Ectodermal cell (in vitro differentiated cells): ENCODE measurements around the gene ANKRD36.
"Not testable (repeated sequence)": the region's sequence is repeated elsewhere in the genome, so short reads cannot be mapped to it uniquely, and the experiment has no call there.

Source experiments
- H3K27ac ChIP-seq: 2 replicates; pipeline ENCODE4 v1.7.0; 2013; ENCODE audit warnings: mild to moderate bottlenecking, low read depth, low read length; ENCODE audit not compliant: insufficient read depth, poor library complexity, severe bottlenecking
- H3K27me3 ChIP-seq: 2 replicates; pipeline ENCODE4 v1.7.0; 2013; ENCODE audit warnings: mild to moderate bottlenecking, low read length; ENCODE audit not compliant: insufficient read depth, control insufficient read depth, poor library complexity, severe bottlenecking
- H3K36me3 ChIP-seq: one replicate; pipeline ENCODE4 v1.7.0; 2013; ENCODE audit warnings: low read length; ENCODE audit not compliant: control insufficient read depth, insufficient read depth
- H3K4me1 ChIP-seq: one replicate; pipeline ENCODE4 v1.7.0; 2013; ENCODE audit warnings: low read length; ENCODE audit not compliant: control insufficient read depth, insufficient read depth
- H3K4me3 ChIP-seq: 2 replicates; pipeline ENCODE4 v1.7.0; 2013; ENCODE audit warnings: low read depth, low read length, control low read depth; ENCODE audit not compliant: insufficient read depth
- H3K9me3 ChIP-seq: 2 replicates; pipeline ENCODE4 v1.7.0; 2013; ENCODE audit warnings: mild to moderate bottlenecking, low read length, moderate library complexity; ENCODE audit not compliant: control insufficient read depth
- WGBS, 2 experiments: methylation state at CpG; one replicate each; pipeline ENCODE4 v1.1.7; 2013; ENCODE audit warnings: missing lambda C conversion rate in 2 of 2; 5-methylcytosine and 5-hydroxymethylcytosine counted together

Gene ANKRD36

DNA sequence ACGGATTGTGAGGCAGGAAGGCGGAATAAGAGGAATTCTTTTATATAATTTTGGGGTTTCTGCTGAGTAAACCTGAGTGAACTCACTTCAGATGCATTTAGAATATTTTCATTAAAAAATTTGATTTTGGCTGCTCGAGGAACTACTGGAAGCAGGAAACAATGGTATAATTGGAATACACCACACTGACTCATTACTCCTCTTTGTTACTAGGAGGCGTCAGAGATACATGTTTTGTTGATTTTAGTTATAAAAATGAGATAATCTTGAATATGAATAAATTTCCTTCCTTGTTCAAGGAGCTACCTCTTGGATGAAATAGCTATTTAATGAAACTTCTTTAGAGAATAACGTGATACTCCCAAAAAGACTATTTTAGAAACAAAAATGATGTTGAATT is 97.4 kb downstream of the ANKRD36 start:
- H3K4me3 ChIP-seq: no peak overlapping the region
- no peaks in the 10 kb centered on the region for H3K4me1 ChIP-seq
- H3K9me3 ChIP-seq: no peaks in the 10 kb centered on the region
- no peaks in the 10 kb centered on the region for H3K36me3 ChIP-seq
- H3K27ac ChIP-seq: no peak overlapping the region
- H3K27me3 ChIP-seq: no peaks in the 10 kb centered on the region
- WGBS, 2 experiments: 94 to 96% methylated on average over 4 to 5 of the region's 5 CpGs

DNA sequence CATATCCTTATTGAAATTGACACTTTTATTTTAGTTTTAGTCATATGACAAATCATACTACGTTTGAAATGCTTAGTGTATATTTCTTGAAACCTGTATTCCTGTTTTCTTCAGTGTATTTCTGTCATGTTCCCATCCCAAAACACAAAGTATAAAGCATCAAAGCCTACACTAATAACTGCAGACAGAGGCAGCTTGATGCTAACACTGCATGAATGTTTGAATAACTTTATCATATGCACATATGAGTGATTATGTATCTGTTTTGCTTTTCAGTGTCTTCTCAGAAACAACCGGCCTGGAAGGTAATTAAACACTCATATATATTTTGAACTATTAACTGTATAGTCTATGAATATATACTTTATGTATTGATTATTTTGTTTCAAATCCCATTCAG is 102.1 kb downstream of the ANKRD36 start:
- no CpG with 5 or more reads among the region's 2 CpGs for whole genome bisulfite sequencing, 2 experiments
- H3K4me1 ChIP-seq, H3K4me3 ChIP-seq, H3K27ac ChIP-seq, H3K9me3 ChIP-seq, H3K36me3 ChIP-seq, H3K27me3 ChIP-seq: not testable (repeated sequence)

DNA sequence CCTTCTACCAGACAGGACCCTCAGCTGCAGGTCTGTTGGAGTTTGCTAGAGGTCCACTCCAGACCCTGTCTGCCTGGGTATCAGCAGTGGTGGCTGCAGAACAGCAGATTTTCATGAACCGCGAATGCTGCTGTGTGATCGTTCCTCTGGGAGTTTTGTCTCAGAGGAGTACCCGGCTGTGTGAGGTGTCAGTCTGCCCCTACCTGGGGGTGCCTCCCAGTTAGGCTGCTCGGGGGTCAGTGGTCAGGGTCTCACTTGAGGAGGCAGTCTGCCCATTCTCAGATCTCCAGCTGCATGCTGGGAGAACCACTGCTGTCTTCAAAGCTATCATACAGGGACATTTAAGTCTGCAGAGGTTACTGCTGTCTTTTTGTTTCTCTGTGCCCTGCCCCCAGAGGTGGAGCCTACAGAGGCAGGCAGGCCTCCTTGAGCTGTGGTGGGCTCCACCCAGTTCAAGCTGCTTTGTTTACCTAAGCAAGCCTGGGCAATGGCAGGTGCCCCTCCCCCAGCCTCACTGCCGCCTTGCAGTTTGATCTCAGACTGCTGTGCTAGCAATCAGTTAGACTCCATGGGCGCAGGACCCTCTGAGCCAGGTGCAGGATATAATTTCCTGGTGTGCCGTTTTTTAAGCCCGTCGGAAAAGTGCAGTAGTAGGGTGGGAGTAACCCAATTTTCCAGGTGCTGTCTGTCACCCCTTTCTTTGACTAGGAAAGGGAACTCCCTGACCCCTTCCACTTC is 118.1 kb downstream of the ANKRD36 start:
- not testable (repeated sequence) for H3K9me3 ChIP-seq, H3K36me3 ChIP-seq, H3K27me3 ChIP-seq, H3K4me3 ChIP-seq, H3K27ac ChIP-seq, H3K4me1 ChIP-seq
- 95 to 97% methylated on average over 10 of the region's 10 CpGs for whole genome bisulfite sequencing, 2 experiments

DNA sequence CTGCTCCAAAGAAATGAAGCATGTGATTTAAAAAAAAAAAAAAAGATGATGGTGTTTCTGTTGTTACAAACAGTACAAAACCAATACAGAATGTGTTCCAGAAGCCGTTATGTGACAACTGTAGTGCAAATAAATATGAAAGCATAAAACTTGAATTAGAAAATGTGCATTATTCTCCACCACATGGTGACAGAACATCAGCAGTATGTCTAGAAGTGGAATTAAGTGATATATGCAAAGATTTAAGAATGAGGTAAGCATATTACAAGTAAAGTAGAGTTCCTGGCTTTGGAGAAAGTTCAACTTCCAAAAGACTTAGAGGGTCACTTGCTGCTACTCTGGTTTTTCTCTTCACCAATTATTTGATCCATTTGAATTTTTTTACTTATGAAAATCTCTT is 120.0 kb downstream of the ANKRD36 start:
- H3K4me1 ChIP-seq, H3K9me3 ChIP-seq, H3K27ac ChIP-seq, H3K36me3 ChIP-seq, H3K27me3 ChIP-seq, H3K4me3 ChIP-seq: not testable (repeated sequence)
- no CpG with 5 or more reads among the region's 1 CpG for WGBS, 2 experiments

DNA sequence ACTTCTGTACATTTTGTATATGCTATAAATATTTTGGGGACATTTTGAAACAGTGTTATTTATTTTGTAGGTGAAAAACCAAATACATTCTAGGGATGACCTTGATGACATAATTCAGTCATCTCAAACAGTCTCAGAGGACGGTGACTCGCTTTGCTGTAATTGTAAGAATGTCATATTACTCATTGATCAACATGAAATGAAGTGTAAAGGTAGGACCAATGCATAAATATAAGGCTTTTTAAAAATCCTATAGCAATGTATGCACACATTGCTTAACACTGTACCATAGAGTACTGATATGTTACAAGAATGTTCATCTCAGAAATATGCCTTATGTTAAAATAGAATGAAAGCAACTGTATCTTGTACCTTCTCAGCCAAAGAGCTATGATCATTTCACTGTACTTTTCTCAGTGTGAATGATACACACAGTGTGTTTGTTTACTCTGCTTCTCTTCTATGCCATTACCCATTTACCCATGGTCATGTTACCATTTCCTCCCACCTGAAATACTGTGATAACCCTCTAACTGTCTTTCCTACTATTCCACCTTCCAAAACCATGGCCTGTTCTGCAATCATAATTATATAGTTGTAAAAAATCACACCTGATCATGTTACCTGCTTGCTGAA is 120.8 kb downstream of the ANKRD36 start:
- not testable (repeated sequence) for H3K36me3 ChIP-seq, H3K27me3 ChIP-seq, H3K4me3 ChIP-seq, H3K9me3 ChIP-seq, H3K4me1 ChIP-seq, H3K27ac ChIP-seq
- WGBS, 2 experiments: no CpG with 5 or more reads among the region's 2 CpGs

DNA sequence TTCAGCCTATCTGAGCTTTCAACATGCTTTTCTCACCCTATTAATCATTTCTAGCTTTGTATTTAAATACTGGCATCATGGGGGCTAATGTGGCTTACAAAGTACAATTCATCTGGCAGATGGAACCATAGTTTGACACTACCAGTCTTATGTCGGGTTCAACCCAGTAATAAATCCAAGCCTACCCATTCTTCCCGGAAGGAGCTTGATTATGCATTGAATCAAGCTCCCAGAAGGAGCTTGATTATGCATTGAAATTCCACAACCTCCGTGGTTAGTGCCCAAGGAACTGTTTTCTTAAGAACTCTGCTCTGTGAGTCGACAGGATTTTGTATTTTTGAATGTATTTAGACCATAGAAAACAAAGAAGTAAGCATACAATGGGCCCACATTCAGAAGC is 148.2 kb downstream of the ANKRD36 start:
- 74 to 94% methylated on average over 3 of the region's 4 CpGs for WGBS, 2 experiments
- H3K9me3 ChIP-seq: not testable (repeated sequence)

DNA sequence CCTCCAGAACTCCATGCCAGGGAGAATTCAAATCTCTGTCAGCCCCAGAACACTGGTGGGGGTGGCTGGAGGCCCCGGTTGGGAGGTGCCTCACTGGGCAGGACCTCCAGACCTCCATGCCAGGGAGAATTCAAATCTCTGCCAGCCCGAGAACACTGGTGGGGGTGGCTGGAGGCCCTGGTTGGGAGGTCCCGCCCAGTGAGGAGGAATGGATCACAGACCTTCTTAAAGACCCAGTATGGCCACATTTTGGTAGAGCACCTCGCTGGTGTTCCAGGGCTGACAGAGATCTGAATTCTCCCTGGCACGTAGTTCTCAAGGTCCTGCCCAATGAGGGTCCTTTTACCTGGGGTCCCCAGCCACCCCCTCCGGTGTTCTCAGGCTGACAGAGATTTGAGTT is 153.5 kb downstream of the ANKRD36 start:
- H3K27me3 ChIP-seq, H3K9me3 ChIP-seq, H3K4me3 ChIP-seq, H3K4me1 ChIP-seq, H3K36me3 ChIP-seq, H3K27ac ChIP-seq: not testable (repeated sequence)
- WGBS, 2 experiments: 80 to 94% methylated on average over 1 to 2 of the region's 6 CpGs

More for the DNA sequence above, 148.2 kb downstream of the ANKRD36 start:
- not testable (repeated sequence) for H3K4me3 ChIP-seq, H3K4me1 ChIP-seq, H3K27ac ChIP-seq, H3K27me3 ChIP-seq, H3K36me3 ChIP-seq

DNA sequence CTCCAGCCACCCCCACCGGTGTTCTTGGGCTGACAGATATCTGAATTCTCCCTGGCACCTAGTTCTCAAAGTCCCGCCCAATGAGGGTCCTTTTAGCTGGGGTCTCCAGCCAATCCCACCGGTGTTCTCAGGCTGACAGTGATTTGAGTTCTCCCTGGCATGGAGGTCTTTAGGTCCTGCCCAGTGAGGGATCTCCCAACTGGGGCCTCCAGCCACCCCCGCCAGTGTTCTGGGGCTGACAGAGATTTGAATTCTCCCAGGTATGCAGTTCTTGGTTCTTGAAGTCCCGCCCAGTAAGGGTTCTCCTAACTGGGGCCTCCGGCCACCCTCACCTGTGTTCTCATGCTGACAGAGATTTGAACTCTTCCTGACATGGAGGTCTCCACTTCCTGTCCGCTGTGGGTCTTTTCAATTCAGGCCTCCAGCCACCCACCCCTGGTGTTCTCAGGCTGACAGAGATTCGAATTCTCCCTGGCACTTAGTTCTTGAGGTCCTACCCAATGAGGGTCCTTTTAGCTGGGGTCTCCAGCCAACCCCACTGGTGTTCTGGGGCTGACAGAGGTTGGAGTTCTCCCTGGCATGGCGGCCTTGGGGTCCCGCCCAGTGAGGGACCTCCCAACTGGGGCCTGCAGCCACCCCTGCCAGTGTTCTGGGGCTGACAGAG is 154.6 kb downstream of the ANKRD36 start:
- H3K36me3 ChIP-seq: no peaks in the 10 kb centered on the region
- no peaks in the 10 kb centered on the region for H3K4me1 ChIP-seq
- H3K9me3 ChIP-seq: no peaks in the 10 kb centered on the region
- H3K27ac ChIP-seq: no peak overlapping the region
- H3K27me3 ChIP-seq: no peaks in the 10 kb centered on the region
- H3K4me3 ChIP-seq: no peak overlapping the region
- 93 to 94% methylated on average over 10 of the region's 10 CpGs for WGBS, 2 experiments

DNA sequence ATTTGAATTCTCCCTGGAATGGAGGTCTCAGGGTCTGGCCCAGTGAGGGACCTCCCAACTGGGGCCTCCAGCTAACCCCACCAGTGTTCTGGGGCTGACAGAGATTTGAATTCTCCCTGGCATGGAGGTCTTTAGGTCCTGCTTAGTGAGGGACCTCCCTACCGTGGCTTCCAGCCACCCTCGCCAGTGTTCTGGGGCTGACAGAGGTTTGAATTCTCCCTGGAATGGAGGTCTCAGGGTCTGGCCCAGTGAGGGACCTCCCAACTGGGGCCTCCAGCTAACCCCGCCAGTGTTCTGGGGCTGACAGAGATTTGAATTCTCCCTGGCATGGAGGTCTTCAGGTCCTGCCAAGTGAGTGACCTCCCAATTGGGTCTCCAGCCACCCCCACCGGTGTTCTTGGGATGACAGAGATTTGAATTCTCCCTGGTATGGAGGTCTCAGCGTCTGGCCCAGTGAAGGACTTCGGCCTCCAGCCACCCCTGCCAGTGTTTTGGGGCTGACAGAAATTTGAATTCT is 155.2 kb downstream of the ANKRD36 start:
- WGBS, 2 experiments: 97 to 98% methylated on average over 6 of the region's 6 CpGs
- H3K36me3 ChIP-seq, H3K9me3 ChIP-seq, H3K4me3 ChIP-seq, H3K27me3 ChIP-seq, H3K27ac ChIP-seq, H3K4me1 ChIP-seq: not testable (repeated sequence)

DNA sequence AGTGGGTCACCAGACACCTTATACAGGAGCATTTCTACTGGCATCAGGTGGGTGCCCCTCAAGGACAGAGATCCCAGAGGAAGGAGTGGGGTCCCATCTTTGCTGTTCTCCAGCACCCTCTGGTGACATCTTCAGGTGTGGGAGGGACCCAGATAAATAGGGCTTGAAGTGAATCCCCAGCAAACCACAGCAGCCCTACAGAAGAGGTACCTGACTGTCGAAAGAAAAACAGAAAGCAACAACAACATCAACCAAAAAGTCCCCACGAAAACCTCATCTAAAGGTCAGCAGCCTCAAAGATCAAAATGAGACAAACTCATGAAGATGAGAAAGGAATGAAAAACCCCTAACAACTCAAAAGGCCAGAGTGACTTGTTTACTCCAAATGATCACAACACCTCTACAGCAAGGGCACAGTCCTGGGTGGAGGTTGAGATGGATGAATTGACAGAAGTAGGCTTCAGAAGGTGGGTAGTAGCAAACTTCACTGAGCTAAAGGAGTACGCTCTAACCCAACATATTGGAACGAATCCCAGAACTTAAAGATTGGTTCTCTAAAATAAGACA is 163.4 kb downstream of the ANKRD36 start:
- H3K36me3 ChIP-seq, H3K9me3 ChIP-seq, H3K4me3 ChIP-seq, H3K27me3 ChIP-seq, H3K27ac ChIP-seq, H3K4me1 ChIP-seq: not testable (repeated sequence)
- WGBS, 2 experiments: no CpG with 5 or more reads among the region's 4 CpGs
